NCI-H1930 (cell line): ENCODE results near the gene ATP11A.
A peak's percentile ranks its signal among the peaks of the same experiment; 100 is the strongest.
"Not testable (repeated sequence)": the region's sequence is repeated elsewhere in the genome, so short reads cannot be mapped to it uniquely, and the experiment has no call there.

Source experiments
- DNase-seq, 2 experiments: peaks; one replicate each; lab custom pipeline; 2025; lab: John Stamatoyannopoulos, UW

ATP11A gene

GRCh38 chr13:112880221-112880641, 190.4 kb downstream of the ATP11A start:
- DNase-seq: no peak

DNA sequence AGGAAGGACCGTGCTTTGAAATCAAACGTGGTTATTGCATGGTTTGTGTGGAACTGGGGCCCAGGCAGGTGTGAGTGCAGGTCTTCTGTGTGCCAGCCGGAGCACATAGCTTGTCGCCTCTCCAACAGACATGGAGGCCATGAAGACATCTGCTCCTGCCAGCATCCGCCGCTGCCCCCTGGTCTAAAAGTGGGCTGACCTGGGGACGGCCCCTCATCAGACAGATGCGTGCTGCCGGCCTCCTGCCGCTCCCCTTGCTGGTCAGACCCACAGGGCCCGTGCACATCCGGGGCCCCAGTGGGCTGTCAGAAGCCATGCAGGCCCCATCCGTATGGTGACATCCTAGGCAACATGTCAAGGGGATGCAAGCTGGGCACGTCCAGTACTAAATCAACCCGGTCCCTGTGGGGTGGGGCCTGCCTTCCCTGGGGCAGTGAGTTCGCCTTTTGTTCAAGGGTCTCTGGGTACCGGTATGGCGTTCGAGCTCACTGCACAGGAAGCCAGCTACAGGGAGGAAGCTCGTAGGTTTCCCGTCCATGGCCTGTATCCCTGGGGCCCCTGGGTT, 191.2 kb downstream of the ATP11A start:
- no peak for DNase-seq

DNA sequence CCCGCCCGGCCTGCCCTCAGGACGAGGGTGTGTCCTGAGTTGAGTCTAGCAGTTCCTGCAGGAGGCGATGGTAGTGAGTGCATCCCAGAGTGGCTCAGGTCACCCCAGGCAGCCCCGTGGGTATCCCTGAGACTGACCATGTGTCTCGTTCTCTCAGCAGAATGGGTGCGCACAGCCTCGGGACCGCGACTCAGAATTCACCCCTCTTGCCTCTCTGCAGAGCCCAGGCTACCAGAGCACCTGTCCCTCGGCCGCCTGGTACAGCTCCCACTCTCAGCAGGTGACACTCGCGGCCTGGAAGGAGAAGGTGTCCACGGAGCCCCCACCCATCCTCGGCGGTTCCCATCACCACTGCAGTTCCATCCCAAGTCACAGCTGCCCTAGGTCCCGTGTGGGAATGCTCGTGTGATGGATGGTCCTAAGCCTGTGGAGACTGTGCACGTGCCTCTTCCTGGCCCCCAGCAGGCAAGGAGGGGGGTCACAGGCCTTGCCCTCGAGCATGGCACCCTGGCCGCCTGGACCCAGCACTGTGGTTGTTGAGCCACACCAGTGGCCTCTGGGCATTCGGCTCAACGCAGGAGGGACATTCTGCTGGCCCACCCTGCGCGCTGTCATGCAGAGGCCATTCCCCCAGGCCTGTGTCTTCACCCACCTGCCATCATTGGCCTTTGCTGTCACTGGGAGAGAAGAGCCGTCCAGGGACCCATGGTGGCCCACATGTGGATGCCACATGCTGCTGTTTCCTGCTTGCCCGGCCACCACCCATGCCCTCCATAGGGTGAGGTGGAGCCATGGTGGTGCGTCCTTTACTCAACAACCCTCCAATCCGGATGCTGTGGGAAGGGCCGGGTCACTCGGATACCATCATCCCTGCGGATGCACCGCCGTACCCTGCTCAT, 192.1 kb downstream of the ATP11A start:
- DNase-seq: no peak

GRCh38 chr13:112882555-112883024, 192.8 kb downstream of the ATP11A start:
- DNase-seq: no peak

- DNase-seq: no peak
Observed at GRCh38 chr13:112883241-112883945, 193.6 kb downstream of the ATP11A start.

- DNase-seq: not testable (repeated sequence)
Observed at GRCh38 chr13:112884700-112885099, 194.9 kb downstream of the ATP11A start.

- DNase-seq: no peak
Observed at GRCh38 chr13:112885242-112885781, 195.5 kb downstream of the ATP11A start.

DNA sequence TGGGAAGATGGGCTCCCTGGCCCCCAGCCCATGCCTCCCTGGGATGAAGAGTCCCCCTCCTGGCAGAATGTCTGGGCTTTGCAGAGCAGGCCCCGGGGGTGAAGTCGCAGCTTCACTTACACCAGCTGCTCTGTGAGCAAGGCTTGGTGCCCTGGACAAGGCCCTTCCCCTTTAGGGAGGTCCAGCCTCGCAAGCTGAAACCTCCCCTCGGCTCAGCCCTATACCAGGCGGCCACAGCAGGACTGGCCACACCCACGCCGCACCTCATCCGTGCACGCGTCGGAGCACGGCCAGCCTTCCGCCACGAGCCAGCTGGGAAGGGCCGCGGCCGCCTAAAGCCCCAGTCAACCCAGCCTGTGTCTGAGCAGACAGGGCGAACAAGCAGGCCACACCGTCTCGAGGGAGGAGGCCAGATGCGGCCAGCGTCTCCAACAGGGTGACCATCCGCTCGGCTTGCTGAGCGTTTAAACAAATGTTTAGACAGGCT, 196.0 kb downstream of the ATP11A start:
- peak in 1 of 2 experiments; percentile 42 for DNase-seq

- no peak for DNase-seq
Observed at GRCh38 chr13:112887151-112887550, 197.3 kb downstream of the ATP11A start.

GRCh38 chr13:112887557-112887991, 197.7 kb downstream of the ATP11A start:
- DNase-seq: no peak

DNA sequence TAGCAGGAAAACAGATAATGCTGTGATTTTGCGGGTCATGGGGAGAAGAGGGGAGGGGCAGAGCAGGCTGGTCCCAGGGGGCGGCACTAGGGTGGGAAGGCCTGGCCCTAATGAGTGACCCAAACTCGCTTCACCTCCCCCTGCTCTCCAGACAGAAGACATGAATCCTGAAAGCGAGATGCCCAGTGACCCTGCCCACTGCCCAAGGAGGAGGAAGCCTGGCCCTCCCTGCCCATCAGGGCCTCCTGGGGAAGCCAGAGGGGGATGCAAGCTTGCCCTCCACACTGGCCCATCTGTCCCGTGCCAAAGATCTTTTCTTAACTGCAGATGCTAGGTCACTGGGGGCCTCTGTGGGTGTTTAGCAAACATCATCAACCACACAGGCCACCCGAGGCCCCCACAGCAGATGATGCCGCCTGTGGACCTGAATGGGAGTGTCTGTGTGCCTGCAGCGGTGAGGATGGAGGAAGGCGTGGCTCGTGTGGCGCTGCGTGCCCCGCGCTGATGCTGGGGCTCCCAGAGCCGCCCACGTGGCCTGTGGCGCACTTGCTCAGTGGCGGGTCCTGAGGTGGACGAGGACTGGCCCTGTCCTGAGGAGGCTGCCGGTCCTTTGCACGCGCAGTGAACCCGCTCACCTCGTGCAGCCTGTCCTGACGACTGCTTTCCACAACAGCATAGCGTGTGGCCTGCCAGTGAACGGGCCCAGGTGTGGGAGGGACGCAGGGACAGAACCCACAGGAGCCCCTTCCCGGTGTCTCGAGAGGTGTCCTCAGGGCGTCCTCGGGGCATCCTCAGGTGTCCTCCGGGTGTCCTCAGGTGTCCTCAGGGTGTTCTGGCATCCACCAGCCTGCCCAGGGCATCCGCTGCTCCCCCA, 198.6 kb downstream of the ATP11A start:
- no peak for DNase-seq

- DNase-seq: no peak
Observed at GRCh38 chr13:112889351-112890290, 199.8 kb downstream of the ATP11A start.

- no peak for DNase-seq
Observed at GRCh38 chr13:112890316-112891145, 200.7 kb downstream of the ATP11A start.

- no peak for DNase-seq
Observed at GRCh38 chr13:112891477-112892401, 201.9 kb downstream of the ATP11A start.

DNA sequence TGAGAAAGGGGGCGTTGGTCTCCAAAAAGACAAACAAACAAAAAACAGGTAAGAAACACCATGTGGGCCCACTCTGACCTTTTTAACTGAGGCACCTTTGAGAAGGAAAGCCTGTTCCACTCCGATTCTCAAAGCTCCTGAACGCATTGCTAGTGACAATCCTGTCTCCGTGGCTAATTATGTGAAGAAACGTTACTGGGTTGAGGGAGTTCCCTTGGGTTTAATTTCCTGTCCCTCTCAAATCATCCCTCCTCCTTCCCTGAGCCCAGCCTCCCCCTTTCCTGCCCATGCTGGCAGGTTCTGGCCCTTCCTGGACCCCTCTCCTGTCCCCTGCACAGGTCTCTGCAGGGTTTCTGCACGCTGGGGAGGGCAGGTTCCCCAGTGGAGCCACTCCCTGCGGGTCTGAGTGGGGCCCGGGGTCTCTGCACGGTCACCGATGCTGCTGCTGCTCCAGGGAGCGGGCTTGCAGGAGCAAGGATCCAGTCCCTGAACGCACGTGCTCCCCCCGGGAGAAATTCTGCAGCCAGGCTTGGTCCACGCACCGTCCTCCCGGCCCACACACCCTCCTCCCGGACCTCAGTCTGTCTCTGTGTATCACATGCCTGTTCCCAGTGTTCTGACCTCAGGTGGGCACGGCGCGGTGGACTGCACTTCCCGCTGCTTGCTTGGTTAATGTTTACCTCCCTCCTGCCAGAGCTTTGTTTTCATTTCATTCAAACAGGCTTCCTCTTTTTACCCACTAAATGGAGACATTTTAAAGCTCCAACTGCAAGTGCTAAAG, 202.8 kb downstream of the ATP11A start:
- no peak for DNase-seq

GRCh38 chr13:112893207-112893569, 203.3 kb downstream of the ATP11A start:
- no peak for DNase-seq
